ENCODE data around the gene SCAPER.
"Not testable (repeated sequence)": the region's sequence is repeated elsewhere in the genome, so short reads cannot be mapped to it uniquely, and the experiment has no call there.

The SCAPER gene

DNA sequence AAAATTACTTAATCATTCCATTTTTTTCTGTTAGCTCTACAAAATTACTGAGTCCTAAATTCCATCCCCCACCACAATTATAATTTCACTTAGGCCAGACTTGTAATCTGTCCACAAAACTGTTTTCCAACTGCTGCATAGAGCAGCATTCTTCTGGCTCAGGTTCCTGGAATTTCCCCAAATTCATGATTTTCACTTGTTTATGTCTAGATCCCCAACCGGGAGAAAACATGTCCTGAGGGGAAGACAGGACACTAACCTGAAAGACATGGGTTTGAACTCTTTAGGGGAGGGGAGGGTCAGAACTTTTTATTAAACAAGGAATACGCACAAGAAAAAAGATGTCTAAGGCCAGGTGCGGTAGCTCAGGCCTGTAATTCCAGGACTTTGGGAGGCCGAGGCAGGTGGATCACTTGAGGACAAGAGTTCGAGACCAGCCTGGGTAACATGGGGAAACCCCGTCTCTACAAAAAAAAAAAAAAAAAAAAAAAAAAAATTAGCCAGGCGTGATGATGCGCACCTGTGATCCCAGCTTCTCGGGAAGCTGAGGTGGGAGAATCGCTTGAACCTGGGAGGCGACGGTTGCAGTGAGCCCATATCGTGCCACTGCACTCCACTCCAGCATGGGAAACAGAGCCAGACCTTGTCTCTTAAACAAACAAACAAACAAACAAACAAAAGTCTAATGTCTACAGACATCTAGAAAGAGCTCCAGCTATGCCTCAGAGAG is 595.4 kb downstream of the SCAPER start:
- no peak for DNase-seq

DNA sequence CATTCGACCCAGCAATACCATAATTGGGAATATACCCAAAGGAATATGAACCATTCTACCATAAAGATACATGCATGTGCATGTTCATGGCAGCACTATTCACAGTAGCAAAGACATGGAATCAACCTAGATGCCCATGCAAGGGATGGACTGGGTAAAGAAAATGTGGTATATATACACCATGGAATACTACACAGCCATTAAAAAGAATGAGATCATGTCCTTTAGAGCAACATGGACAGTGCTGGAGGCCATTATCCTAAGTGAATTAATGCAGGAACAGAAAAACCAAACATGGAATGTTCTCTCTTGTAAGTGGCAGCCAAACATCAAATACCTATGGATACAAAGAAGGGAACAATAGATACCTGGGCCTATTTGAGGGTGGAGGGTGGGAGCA is 601.2 kb downstream of the SCAPER start:
- no peak for DNase-seq

DNA sequence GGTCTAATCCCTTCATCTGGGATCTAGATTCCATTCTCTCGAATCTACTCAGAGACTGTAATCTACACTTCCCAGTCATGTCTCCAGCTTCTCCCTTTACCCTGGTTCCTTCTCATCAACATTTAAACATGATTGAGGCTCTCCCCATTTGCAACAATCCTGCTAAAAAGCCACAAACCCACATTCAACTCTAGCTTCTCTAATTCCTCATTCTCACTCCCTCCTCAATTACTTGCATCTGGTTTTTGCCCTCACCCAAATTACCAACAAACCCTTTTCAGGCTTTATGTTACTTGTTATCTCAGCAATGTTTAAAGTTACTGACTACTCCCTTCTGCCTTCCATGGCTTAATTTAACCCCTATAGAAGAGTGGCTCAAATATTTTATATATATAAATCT is 605.4 kb downstream of the SCAPER start:
- DNase-seq = no peak

DNA sequence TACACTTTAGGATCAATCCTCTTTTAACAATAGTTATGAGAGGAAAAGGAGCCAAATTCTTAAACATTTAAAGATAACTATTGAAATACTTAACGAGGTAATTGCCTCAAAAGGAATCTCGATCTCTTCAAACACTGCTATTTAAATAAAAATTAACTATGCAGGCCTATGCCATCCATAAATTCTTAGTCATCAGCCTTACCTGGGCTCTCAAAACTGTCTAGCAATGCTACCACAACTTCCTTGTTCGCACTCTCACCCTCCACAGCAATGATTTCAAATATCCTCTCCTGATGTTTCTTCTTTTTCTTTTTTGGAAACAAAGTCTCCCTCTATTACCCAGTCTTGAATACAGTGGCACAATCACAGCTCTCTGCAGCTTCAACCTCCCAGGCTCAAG is 606.2 kb downstream of the SCAPER start:
- no peak for DNase-seq

DNA sequence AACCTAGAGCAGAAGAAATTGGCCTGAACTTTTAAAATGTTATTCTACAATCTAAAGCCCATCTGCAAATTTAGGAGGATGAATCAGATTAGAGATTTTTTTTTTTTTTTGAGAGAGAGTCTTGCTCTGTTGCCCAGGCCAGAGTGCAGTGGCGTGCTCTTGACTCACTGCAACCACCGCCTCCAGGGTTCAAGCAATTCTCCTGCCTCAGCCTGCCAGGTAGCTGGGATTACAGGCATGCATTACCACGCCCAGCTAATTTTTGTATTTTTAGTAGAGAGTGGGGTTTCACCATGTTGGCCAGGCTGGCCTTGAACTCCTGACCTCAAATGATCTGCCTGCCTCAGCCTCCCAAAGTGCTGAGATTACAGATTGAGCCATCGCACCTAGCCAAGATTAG is 607.2 kb downstream of the SCAPER start:
- DNase-seq = not testable (repeated sequence)
